NCI-H524 (cell line): Measurements from ENCODE around the gene CLN6.
A peak's percentile ranks its signal among the peaks of the same experiment; 100 is the strongest.

Source experiments
- DNase-seq, 2 experiments: peaks; one replicate each; lab custom pipeline; 2025; lab: John Stamatoyannopoulos, UW

CLN6 gene

DNA sequence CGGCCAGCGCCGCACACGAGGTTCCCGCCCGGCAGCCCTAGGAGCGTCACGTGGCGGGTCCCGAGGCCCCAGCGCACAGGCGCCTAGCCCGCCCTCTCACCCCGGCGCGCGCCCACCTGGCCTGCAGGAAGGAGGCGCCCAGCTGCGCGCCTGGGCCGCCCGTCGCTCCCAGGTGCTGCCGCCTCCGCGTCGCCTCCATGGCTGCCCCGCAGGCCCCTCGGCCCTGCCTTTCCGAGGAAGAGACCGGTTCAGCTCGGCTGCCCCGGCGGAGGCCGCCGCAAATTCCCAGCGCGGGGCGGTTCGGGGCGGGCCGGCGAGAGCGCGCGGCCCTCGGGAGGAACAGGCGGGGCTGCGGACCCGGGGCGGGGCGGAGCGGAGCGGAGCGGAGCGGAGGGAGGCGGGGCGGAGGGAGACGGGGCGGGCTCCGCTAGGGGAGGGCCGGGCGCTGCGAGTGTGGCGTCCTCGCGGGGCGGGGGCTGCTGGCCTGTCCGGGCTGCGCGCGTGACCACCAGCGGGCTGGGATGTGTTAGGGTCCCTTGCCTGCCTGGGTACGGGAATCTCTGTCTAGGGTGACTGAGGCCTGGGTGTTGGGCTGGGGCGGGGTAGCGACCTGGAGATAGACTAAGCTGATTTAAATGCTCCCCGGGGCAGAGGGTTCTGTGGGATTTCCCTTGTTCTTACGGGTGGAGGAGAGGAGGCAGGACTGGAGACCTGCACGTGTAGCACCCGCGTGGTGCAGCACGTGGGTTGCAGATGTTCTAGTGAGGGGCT is at the start of gene CLN6:
CLN6 (minus strand) TSS at position 343 of the 771 bp plus-strand sequence; CDS start at position 199, 144 bp downstream.
- peak; percentile 69 to 84 for DNase-seq

DNA sequence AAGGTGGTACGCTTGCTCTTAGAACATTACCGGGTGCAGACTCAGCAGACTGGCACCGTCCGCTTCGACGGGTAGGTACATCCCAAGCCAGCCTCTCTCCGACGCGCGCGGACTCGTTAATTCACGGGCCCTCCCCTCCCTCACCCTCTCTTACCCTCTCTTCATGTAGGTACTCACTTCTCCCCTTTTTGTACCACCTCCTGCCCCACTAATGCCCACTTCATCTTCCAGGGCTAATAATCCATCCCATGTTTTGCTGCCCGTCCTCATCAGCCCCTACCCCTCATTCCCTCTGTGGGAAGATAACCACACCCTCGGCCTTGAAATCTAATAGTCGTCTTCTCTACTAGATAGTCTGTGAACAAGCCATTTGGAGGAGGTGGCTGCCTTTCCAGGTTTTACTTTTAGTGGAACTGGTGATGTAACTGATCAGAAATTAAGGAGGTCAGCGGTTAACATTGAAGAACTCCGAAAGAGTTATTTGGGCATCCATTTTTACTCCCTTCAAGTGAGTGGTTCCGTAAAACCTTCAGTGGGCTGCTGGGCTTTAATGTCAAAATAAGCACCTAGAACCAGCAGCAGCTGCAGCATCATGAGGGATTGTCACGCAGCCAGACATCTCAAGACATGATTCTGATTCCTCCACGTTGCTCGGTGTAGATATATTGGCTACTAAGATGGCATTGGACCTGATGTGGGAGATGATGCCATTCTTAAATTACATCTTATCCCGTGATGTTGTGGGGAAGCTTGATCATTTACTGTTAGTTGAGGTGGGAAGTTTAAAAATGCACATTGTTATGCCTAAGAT is 49.3 kb upstream of the CLN6 start:
- DNase-seq, result peak; percentile 72 to 79

DNA sequence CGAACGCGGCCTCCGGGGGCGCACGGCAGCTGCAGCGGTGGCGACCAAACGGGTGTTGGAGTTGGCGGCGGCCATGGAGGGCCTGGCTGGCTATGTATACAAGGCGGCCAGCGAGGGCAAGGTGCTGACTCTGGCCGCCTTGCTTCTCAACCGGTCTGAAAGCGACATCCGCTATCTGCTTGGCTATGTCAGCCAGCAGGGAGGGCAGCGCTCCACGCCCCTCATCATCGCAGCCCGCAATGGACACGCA is 48.7 kb upstream of the CLN6 start:
- peak; percentile 72 to 74 for DNase-seq

DNA sequence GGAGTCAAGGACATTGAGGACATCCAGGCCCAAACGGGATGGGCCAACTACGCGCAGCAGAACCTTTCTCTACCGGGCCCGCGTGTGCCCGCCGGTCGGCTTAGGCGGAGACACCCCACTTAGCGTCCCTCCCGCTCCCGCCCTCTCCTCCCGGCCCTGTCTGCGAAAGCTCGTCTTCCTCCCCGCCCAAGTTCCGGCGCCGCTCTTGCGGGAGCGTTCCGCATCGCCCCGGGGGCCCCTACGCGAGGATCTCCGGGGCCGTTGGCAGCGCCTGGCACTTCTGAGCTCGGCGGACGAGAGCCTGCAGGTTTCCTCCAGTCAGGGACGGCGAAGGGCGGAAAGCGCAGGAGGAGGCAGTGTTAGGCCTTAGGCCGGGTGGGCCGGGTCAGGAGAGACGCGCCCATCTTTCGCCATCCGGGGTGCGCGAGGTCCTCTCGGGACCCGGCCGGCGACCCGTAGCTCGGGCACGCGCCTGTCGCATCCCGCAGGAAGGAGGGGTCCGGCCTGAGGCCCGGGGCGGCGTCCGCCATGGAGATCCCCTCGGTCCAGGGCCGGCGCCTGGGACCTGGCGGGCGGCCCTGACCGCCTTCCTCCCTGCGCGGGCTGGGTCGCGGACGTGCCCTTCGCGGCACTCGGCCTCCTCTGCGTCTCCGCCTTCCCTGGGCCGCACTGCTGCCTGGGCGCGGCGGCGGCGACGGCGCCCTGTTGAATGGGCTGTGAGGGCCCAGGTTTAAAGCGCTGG is 48.2 kb upstream of the CLN6 start, which contains the start of gene FEM1B:
FEM1B (plus strand) TSS at position 143 of the 742 bp plus-strand sequence. CDS start 673 bp downstream, outside the sequence.
- DNase-seq, result peak; percentile 91

DNA sequence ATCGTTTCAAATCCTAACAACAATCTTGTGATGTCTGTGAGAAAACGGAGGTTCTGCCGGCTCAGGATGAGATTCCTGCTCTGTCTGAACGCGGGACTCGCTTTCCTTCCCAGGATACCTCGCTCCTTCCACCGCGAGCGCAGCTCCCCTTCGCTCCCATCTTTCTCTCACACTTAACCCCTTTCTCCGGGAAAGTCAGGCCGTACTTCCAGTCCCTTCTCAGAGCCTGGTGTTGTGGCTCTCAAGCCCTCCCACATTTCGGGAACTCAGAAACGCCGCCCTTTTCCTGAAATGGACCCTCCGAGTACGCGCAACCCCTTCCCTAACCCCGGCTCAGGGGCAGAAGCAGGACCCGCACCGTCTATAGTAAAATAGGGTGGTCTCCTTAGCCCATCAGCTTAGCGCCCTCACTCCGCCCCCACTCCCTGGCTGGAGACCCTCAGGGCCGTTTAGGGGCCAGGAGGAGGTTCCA is 47.6 kb upstream of the CLN6 start:
- DNase-seq, result peak; percentile 78 to 82

DNA sequence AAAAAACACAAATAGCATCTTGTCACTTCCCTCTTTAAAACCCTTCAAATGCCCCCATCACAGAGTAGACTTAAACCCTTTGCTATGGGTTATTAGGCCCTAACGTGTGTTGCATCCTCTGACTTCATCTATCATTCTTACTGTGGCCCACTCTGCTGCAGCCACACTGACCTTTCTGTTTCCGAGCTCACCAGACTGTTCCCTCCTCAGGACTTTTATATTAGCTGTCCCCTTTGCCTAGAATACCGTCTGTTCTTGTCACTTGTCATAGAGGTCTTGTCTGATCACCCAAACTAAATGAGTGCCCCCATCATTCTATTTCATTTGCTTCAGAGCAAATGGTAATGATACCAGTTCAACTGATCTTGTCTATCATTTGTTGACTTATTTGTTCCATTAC is 47.1 kb upstream of the CLN6 start:
- no peak for DNase-seq

DNA sequence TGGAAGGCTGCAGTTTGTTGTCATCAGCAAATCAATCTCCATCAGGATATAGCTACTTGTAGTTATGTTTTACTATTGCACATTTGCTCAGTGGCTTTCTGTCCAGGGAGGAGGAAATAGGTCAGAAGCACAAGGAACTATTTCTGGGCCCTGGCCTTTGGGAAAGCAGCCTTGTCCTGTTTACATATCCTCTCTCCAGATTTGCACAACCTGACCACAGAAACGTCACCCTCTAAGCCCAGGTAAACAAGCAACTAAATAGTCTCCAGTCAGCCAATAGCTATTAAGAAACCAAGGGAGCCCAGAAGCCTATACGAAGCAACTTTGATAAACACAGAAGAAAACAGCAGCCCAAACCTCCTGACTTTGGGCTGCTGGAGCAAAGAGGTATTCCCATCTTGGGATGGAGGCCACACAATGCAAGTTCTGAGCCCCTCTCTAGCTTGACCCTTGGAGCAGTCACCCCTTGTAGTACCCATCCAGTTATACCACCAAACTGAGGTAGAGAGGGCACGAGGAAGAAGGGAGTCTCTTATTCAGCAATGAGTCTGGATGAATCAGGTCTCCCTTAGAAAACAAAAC is 45.7 kb upstream of the CLN6 start:
- no peak for DNase-seq

DNA sequence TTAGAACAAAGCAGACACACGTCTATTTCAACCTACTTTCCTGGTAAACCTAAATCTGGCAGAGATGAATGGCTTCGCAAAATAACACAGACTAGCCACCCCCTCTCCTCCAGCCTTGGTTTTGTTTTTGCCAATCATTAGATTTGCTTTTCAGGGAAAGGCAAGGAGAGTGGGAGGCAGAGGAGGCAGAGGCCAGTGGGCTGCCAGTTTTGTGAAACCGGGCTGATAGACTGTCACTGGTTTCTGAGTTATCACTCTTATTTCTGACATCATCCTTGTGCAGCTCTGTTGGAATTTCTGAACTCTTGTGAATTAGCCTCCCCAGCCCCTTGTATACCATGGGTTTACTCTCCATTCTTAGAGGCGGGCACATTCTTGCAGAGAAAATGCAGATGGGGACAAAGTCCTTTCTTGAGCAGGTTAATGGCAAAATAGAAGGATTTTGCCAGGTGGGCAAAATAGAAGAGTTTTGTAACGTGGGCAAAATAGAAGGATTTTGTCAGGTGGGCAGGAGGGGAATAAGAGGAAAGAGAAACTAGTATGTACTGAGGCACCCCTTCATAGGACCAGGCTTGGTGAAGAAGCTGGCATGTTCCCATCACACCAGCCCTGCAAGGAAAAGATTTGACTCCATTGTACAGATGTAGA is 44.8 kb upstream of the CLN6 start:
- DNase-seq, result no peak

DNA sequence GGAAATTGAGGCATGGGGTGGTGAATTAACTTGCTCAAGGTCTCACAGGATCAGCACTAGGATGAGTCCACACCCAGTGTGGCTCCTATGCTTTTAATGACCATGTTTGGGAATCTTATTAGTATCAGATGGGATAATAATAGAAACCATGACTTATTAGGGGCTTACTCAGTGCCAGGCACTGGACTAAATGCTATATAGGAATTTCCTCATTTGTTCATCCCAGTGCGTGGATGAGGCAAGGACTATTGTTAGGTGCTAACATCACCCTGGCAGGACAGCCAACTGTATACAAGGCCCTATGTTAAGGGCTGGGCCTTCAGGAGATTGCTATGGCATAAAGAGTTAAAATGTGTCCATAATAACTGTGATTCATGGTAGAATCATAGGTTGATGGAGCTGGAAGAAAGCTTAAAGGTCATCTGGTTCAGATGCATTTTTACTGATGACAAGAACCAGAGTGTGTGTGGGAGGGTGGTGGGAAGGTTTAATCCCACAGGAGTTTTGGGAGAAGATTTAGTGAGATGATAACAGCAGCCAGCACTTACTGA is 43.3 kb upstream of the CLN6 start:
- no peak for DNase-seq

DNA sequence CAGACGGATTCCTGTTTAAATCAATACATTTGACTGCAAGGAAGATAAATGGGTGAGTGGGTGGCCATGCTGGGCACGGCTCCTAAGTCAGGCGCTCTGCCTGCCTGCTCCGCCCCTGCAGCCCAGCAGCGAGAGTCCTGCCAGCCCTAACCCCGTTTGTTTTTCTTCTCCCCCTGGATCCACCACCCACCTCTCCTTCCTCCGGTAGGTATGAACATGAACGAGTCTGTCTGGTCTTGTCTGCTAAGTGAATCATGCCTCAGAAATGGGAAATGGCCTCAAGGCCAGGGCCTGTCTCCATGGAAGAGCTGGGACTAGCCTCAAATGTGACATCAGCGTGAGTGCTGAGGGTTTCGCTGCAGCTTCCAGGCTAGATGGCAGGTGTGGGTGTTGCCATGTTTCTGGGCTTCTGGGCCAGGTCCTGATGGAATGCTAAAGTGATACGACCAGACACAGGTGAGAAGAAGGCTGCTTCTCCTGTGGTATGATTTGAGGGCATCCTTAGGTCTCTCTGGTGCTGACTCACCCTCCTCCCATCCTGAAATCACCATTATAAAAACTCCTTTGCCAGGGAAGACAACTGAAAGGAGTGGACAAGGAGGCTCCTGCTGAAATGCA is 42.4 kb upstream of the CLN6 start:
- no peak for DNase-seq

DNA sequence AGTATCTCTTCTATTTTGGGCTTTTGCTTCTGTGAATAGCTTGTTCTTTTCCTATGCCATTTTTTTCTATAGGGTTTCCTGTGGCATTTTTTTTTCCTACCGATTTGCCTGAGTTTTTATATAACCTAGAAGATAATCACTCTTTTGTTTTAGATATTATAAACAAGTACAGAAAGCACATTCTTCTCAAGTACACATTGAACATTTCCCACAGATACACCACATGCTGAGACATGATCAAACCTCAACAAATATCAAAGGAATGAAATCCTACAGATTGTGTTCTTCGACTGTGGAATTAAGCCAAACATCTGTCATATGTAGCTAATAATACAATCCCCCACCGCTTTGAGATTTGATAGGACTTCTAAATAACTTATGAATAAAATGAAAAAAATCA is 38.9 kb upstream of the CLN6 start:
- DNase-seq, result peak in 1 of 2 experiments; percentile 35

DNA sequence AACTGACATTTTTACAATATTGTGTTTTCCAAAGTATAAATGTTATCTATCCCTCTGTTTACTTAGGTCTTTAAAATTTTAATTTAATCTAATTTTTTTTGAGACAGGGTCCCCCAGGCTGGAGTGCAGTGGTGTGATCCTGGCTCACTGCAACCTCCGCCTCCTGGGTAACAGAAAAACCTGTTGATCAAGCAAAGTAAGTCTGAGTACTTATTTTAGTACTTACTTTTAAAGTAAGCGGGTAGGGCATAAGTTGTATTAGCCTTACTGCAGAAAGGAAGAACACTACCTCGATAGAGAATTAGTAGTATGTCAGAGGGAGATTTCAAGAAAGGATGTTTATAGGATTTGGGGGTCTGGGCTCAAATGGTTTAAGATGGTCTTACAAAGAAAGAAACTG is 36.1 kb upstream of the CLN6 start:
- DNase-seq, result no peak

DNA sequence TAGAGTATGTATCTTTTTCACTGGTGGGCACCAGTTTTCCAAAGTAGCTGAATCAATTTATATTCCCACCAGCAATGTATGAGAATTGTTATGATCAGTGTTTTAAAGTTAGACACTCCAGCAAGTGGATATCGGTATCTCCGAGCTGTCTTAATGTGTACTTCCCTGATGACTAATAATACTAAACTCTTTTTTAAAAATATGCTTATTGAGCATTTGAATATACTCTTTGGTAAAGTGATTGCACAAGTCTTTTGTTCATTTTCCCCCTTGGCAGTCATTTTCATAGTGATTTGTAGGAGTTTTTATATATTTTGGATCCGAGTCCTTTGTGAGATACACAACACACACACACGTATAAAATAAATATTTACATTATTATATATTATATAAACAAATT is 35.6 kb upstream of the CLN6 start:
- DNase-seq, result no peak

DNA sequence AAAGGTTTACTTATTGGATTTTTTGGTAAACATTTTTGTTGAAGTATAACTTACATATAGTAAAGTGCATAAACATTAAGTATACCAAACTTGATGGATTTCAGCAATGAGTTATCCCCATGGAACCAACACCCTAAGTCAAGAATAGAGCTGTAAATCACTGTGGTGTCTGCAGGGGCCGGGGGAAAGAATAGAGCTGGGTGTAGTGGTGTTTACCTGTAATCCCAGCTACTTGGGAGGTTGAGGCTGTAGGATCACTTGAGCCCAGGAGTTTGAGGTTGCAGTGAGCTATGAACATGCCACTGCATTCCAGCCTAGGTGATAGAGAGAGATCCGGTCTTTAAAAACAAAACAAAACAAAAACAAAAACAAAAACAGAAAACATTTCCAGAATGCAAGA is 34.8 kb upstream of the CLN6 start:
- DNase-seq, result no peak

DNA sequence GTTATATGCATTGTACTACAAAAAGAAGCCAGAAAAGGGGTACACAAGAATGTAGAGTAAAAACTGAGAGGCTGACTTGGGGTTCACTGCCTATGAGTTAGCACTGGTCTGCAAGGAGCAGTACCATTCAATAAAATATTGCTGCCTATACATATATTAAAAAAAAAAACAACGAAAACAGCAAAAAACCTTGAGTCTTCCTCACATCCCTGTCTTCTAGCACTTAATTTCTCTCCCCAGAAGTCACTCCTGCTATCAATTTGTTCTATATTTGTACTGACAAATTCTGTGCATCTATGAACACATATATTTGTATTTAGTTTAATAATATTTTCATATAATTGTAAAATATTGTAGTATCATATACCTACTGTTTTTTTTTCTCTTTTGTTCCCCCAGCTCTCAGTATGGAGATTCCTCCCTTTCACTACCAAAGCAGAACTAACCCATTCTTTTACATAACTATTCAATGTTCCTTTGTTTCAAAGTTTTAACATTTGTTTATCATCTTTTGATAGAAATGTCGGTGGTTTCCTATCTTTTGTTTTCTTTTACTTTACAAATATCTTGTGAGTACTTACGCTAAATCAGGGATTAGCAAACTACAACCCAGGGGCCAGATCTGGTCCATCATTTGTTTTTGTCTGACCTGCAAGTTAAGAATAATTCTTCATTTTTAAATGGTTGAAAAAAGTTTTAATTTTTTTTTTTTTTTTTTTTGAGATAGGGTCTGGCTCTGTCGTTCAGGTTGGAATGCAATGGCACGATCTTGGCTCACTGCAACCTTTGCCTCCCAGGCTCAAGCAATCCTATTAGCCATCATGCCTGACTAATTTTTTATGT is 33.2 kb upstream of the CLN6 start:
- DNase-seq, result no peak

DNA sequence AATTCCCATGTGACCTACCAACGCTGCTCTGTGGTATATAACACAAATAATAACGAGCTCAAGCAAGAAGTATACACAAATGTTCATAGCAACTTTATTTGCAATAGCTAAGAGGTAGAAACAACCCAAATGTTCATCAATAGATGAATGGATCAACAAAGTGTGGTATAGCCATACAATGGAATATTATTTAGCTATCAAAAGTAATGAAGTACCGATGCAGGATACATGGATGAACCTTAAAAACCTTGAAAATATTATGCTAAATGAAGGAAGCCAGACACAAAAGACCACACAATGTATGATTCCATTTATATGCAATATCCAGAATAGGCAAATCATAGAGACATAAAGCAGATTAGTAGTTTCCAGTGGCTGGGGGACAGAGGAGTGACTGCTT is 32.5 kb upstream of the CLN6 start:
- DNase-seq, result no peak

DNA sequence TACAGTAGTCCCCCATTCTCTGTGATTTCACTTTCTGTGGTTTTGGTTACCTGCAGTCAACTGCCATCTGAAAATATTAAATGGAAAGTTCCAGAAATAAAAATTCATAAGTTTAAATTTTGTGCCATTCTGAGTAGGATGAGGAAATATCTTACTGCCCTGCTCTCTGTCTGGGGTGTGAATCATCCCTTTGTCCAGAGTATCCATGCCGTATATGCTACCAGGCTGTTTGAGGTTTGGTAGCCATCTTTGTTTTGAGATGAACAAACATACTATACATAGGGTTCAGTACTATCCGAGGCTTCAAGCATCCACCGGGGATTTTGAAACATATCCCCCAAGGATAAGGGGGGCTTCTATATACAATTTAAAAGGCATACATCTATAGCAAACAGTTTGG is 31.7 kb upstream of the CLN6 start:
- no peak for DNase-seq

DNA sequence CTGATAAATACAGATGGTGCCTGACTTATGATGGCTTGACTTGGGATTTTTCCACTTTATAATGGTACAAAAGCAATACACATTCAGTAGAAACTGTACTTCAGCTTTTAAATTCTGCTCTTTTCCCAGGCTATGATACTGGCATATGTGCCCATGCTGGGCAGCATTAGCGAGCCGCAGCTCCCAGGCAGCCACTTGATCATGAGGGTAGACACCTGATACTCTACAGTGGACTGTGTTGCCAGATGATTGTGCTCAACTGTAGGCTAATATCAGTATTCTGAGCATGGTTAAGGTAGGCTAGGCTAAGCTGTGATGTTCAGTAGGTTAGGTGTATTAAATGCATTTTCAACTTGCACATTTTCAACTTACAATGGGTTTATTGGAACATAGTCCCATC is 30.4 kb upstream of the CLN6 start:
- DNase-seq, result peak; percentile 80 to 89

DNA sequence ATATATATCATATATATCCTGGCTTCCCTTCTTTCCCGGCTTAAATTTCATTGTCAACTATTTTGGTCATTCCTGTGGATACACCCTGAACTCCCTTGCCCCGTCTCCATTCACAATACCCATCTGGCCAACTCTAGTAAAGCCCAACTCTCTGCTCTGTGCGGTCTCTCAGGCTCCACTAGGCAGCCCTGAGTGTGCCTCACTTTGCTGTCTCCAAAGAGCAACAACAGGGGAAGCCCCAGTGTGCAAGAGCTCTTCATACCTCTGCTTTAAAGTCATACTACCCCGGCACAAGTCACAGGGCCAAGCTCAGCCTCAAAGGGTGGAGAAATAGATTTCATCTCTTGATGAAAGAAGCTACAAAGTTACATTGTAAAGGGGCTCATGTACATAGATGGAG is 29.2 kb upstream of the CLN6 start:
- no peak for DNase-seq
